ENCODE data around the gene SMCO2.

DNA sequence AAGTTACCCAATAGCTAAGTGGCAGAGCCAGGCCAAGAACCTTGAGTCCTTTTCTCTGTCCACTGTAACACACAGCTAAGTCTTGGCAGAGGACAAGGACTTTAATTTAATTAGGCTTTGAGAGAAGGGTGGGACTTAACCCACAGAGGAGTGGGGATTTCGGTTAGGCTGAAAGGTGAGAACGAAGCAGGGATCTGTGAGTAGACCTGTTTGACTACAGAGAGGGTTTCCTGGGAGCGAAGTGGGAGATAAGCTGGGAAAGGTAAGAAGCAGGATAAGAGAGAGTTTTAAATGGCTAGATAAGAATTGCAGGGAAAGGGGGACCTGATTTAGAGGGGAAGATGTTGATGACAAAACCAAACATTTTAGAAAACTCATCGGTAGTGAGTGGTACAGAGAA, 75.4 kb downstream of the SMCO2 start:
- TF ChIP-seq NR2F2 (IDR thresholded peaks at IDR 0.05) (no peak), TAF1 (conservative IDR thresholded peaks at IDR 0.05) (no peak), JUND (IDR thresholded peaks at IDR 0.05) (no peak), RAD21 (IDR thresholded peaks at IDR 0.05) (no peak), SP1 (IDR thresholded peaks at IDR 0.05) (no peak), GABPA (IDR thresholded peaks at IDR 0.05 in 1 of 2, conservative IDR thresholded peaks at IDR 0.05 in 1 of 2) (no peak), HNF4G (IDR thresholded peaks at IDR 0.05) (no peak), YY1 (IDR thresholded peaks at IDR 0.05) (no peak), EGR1 (IDR thresholded peaks at IDR 0.05; ENCODE audit: low read depth in 2 of 2) (no peak)
- TF ChIP-seq, protein P1, sequence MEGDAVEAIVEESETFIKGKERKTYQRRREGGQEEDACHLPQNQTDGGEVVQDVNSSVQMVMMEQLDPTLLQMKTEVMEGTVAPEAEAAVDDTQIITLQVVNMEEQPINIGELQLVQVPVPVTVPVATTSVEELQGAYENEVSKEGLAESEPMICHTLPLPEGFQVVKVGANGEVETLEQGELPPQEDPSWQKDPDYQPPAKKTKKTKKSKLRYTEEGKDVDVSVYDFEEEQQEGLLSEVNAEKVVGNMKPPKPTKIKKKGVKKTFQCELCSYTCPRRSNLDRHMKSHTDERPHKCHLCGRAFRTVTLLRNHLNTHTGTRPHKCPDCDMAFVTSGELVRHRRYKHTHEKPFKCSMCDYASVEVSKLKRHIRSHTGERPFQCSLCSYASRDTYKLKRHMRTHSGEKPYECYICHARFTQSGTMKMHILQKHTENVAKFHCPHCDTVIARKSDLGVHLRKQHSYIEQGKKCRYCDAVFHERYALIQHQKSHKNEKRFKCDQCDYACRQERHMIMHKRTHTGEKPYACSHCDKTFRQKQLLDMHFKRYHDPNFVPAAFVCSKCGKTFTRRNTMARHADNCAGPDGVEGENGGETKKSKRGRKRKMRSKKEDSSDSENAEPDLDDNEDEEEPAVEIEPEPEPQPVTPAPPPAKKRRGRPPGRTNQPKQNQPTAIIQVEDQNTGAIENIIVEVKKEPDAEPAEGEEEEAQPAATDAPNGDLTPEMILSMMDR (IDR thresholded peaks at IDR 0.05; ENCODE audit: low read depth, low read length, missing input control): no peak
- TF ChIP-seq, protein P2, sequence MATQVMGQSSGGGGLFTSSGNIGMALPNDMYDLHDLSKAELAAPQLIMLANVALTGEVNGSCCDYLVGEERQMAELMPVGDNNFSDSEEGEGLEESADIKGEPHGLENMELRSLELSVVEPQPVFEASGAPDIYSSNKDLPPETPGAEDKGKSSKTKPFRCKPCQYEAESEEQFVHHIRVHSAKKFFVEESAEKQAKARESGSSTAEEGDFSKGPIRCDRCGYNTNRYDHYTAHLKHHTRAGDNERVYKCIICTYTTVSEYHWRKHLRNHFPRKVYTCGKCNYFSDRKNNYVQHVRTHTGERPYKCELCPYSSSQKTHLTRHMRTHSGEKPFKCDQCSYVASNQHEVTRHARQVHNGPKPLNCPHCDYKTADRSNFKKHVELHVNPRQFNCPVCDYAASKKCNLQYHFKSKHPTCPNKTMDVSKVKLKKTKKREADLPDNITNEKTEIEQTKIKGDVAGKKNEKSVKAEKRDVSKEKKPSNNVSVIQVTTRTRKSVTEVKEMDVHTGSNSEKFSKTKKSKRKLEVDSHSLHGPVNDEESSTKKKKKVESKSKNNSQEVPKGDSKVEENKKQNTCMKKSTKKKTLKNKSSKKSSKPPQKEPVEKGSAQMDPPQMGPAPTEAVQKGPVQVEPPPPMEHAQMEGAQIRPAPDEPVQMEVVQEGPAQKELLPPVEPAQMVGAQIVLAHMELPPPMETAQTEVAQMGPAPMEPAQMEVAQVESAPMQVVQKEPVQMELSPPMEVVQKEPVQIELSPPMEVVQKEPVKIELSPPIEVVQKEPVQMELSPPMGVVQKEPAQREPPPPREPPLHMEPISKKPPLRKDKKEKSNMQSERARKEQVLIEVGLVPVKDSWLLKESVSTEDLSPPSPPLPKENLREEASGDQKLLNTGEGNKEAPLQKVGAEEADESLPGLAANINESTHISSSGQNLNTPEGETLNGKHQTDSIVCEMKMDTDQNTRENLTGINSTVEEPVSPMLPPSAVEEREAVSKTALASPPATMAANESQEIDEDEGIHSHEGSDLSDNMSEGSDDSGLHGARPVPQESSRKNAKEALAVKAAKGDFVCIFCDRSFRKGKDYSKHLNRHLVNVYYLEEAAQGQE (IDR thresholded peaks at IDR 0.05): no peak
- TF ChIP-seq, protein P3, sequence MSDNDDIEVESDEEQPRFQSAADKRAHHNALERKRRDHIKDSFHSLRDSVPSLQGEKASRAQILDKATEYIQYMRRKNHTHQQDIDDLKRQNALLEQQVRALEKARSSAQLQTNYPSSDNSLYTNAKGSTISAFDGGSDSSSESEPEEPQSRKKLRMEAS (IDR thresholded peaks at IDR 0.05): no peak
- TF ChIP-seq, protein P4, sequence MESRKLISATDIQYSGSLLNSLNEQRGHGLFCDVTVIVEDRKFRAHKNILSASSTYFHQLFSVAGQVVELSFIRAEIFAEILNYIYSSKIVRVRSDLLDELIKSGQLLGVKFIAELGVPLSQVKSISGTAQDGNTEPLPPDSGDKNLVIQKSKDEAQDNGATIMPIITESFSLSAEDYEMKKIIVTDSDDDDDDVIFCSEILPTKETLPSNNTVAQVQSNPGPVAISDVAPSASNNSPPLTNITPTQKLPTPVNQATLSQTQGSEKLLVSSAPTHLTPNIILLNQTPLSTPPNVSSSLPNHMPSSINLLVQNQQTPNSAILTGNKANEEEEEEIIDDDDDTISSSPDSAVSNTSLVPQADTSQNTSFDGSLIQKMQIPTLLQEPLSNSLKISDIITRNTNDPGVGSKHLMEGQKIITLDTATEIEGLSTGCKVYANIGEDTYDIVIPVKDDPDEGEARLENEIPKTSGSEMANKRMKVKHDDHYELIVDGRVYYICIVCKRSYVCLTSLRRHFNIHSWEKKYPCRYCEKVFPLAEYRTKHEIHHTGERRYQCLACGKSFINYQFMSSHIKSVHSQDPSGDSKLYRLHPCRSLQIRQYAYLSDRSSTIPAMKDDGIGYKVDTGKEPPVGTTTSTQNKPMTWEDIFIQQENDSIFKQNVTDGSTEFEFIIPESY (IDR thresholded peaks at IDR 0.05): no peak
- TF ChIP-seq, protein P5, sequence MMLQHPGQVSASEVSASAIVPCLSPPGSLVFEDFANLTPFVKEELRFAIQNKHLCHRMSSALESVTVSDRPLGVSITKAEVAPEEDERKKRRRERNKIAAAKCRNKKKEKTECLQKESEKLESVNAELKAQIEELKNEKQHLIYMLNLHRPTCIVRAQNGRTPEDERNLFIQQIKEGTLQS (IDR thresholded peaks at IDR 0.05): no peak

All from liver (tissue), 3 donors.